PC-9 (cell line): Measurements from ENCODE around the gene PABPN1L. TPM values are rescaled to one million over a fixed set of nuclear protein-coding genes. Genes with fewer than 3 reads are reported as not detected.

Experiments
- BruUV-seq: library from RNA; stranded (reverse); fragments of 400-500 nt; replicated peaks from 2 replicates; lab custom pipeline; 2021; lab: Mats Ljungman, UMichigan
- CTCF ChIA-PET: fragments of 300-600 bp; sonication (Branson Sonifier 250); formaldehyde crosslinking; loops from one replicate; lab custom pipeline; 2022; ENCODE audit warnings: antibody characterized with exemption; lab: Charles Lee
- POLR2A ChIA-PET: fragments of 300-600 bp; sonication (Branson Sonifier 250); formaldehyde crosslinking; loops from one replicate; lab custom pipeline; 2022; ENCODE audit warnings: antibody characterized with exemption; ENCODE audit not compliant: unreplicated experiment; lab: Charles Lee
- DNase-seq, 2 experiments: peaks; one replicate each; pipeline versions ENCODE4 v3.0.0 to v3.0.0-alpha.2; 2015 to 2022; ENCODE audit warnings: mixed read lengths in 1 of 2
- H2AFZ ChIP-seq: fragments of 200-600 bp; sonication (generic); 2 replicates; pipeline ENCODE4 v1.8.1; 2017; ENCODE audit warnings: antibody characterized with exemption
- H3F3A ChIP-seq: fragments of 200-600 bp; sonication (generic); 2 replicates; pipeline ENCODE4 v1.8.1; 2017; ENCODE audit warnings: antibody characterized with exemption, mild to moderate bottlenecking, low read depth; ENCODE audit not compliant: insufficient read depth
- H3K27ac ChIP-seq: fragments of 200-600 bp; sonication (generic); 2 replicates; pipeline ENCODE4 v1.6.1; 2016; ENCODE audit warnings: mixed run types
- H3K27me3 ChIP-seq: fragments of 200-600 bp; sonication (generic); 2 replicates; pipeline ENCODE4 v1.6.1; 2016; ENCODE audit warnings: low read depth, mixed run types; ENCODE audit not compliant: insufficient read depth
- H3K36me3 ChIP-seq: fragments of 200-600 bp; sonication (generic); 2 replicates; pipeline ENCODE4 v1.6.1; 2016; ENCODE audit warnings: low read depth, mixed run types
- H3K4me1 ChIP-seq: fragments of 200-600 bp; sonication (generic); replicated peaks from 2 replicates; pipeline ENCODE4 v1.6.1; 2016; ENCODE audit warnings: mixed run types; ENCODE audit not compliant: insufficient read depth
- H3K4me2 ChIP-seq: fragments of 200-600 bp; sonication (generic); 2 replicates; pipeline ENCODE4 v1.6.1; 2017; ENCODE audit warnings: mixed run types
- H3K4me3 ChIP-seq: fragments of 200-600 bp; sonication (generic); 2 replicates; pipeline ENCODE4 v1.6.1; 2016; ENCODE audit warnings: mixed run types
- H3K79me2 ChIP-seq: fragments of 200-600 bp; sonication (generic); 2 replicates; pipeline ENCODE4 v1.6.1; 2017; ENCODE audit warnings: low read depth, mixed run types
- H3K9me2 ChIP-seq: fragments of 200-600 bp; sonication (generic); 2 replicates; pipeline ENCODE4 v1.8.1; 2017; ENCODE audit warnings: mild to moderate bottlenecking; ENCODE audit not compliant: insufficient read depth
- H3K9me3 ChIP-seq: fragments of 200-600 bp; sonication (generic); 2 replicates; pipeline ENCODE4 v1.8.1; 2016; ENCODE audit warnings: low read depth; ENCODE audit not compliant: insufficient read depth
- H4K20me1 ChIP-seq: fragments of 200-600 bp; sonication (generic); 2 replicates; pipeline ENCODE4 v1.8.1; 2017; ENCODE audit not compliant: insufficient read depth
- CTCF ChIP-seq: fragments of 200-600 bp; sonication (generic); conservative IDR thresholded peaks from 2 replicates; pipeline ENCODE4 v1.6.1; 2017; ENCODE audit warnings: mixed run types, antibody characterized with exemption, mild to moderate bottlenecking, moderate library complexity
- EZH2 ChIP-seq: fragments of 200-600 bp; sonication (generic); IDR thresholded peaks from 2 replicates; pipeline ENCODE4 v1.8.0; 2017; ENCODE audit warnings: antibody characterized with exemption, low read depth
- intact Hi-C: fragments of 100-400 bp; cut with micrococcal nuclease; formaldehyde crosslinking; loops from one replicate; pipeline ENCODE4 v1.10.0; 2022; ENCODE audit not compliant: unreplicated experiment
- total RNA-seq: library from RNA; stranded (reverse); gene quantifications from 2 replicates; pipeline ENCODE4 v1.2.3, GENCODE V29; 2021

The PABPN1L gene
- total RNA-seq, 1 experiment from 2014 or later: not detected

- POLR2A ChIA-PET: no interaction called here
- no peaks in the 10 kb centered on the region for H3F3A ChIP-seq
- DNase-seq: no peak
- H3K9me2 ChIP-seq: no peaks in the 10 kb centered on the region
- H2AFZ ChIP-seq: no peak overlapping the region
- H4K20me1 ChIP-seq: no peaks in the 10 kb centered on the region
- no peak overlapping the region for H3K4me2 ChIP-seq
- BruUV-seq: no TSS peak
- no peaks in the 10 kb centered on the region for H3K9me3 ChIP-seq
- H3K36me3 ChIP-seq: no peaks in the 10 kb centered on the region
- no peaks in the 10 kb centered on the region for H3K27me3 ChIP-seq
- CTCF ChIA-PET: interaction anchor here (0.6 kb wide), 1 partner anchor 118 kb away, joined by 3 read pairs; no protein-coding TSS in a partner anchor
- H3K79me2 ChIP-seq: 0 out of 2 replicates have a peak, but pooled peaks cover 7% of the 10 kb centered on the region
- intact Hi-C loops: loop anchor here (10.0 kb wide), 1 partner anchor 70 kb away; no protein-coding TSS in a partner anchor
- H3K4me1 ChIP-seq: peaks cover 5% of the 10 kb centered on the region
- TF ChIP-seq EZH2 (no peak), CTCF (no peak)
- H3K4me3 ChIP-seq: no peak overlapping the region
- no peak overlapping the region for H3K27ac ChIP-seq
These were observed 11.3 kb downstream of the PABPN1L start for GRCh38 chr16:88855176-88855575.

GRCh38 chr16:88854306-88855111 is 12.0 kb downstream of the PABPN1L start:
- Histone ChIP-seq H2AFZ (no peak overlapping the region), H3K9me2 (no peaks in the 10 kb centered on the region), H3K4me1 (peaks cover 5% of the 10 kb centered on the region), H3F3A (no peaks in the 10 kb centered on the region), H3K9me3 (no peaks in the 10 kb centered on the region), H3K79me2 (0 out of 2 replicates have a peak, but pooled peaks cover 7% of the 10 kb centered on the region), H4K20me1 (no peaks in the 10 kb centered on the region), H3K4me2 (no peak overlapping the region), H3K27ac (no peak overlapping the region), H3K36me3 (no peaks in the 10 kb centered on the region), H3K4me3 (no peak overlapping the region), H3K27me3 (no peaks in the 10 kb centered on the region)
- intact Hi-C loops: loop anchor here (10.0 kb wide), 1 partner anchor 70 kb away; no protein-coding TSS in a partner anchor
- ChIA-PET POLR2A (no interaction called here), CTCF (no interaction called here)
- DNase-seq: no peak
- BruUV-seq: no TSS peak
- TF ChIP-seq CTCF (no peak), EZH2 (no peak)

GRCh38 chr16:88853325-88853941 is 13.0 kb downstream of the PABPN1L start:
- no peaks in the 10 kb centered on the region for H3K27me3 ChIP-seq
- no peak for DNase-seq
- H2AFZ ChIP-seq: no peak overlapping the region
- intact Hi-C loops: loop anchor here (10.0 kb wide), 1 partner anchor 71 kb away; no protein-coding TSS in a partner anchor
- BruUV-seq: no TSS peak
- H3K9me2 ChIP-seq: no peaks in the 10 kb centered on the region
- no peak overlapping the region for H3K4me3 ChIP-seq
- peaks cover 5% of the 10 kb centered on the region for H3K4me1 ChIP-seq
- no peak overlapping the region for H3K27ac ChIP-seq
- H3K79me2 ChIP-seq: 0 out of 2 replicates have a peak, but pooled peaks cover 7% of the 10 kb centered on the region
- CTCF ChIA-PET: interaction anchor here (0.9 kb wide), 1 partner anchor 219 kb away, joined by 6 read pairs; no protein-coding TSS in a partner anchor
- H4K20me1 ChIP-seq: no peaks in the 10 kb centered on the region
- H3K9me3 ChIP-seq: no peaks in the 10 kb centered on the region
- no peaks in the 10 kb centered on the region for H3F3A ChIP-seq
- TF ChIP-seq CTCF: no peak
- TF ChIP-seq EZH2: no peak
- POLR2A ChIA-PET: no interaction called here
- no peak overlapping the region for H3K4me2 ChIP-seq
- no peaks in the 10 kb centered on the region for H3K36me3 ChIP-seq
